Keratinocyte (primary cell): ENCODE data around the gene KCNMA1. TPM values are rescaled to one million over a fixed set of nuclear protein-coding genes. Genes with fewer than 3 reads are reported as not detected.

Experiments used
- DNase-seq: peaks from one replicate; pipeline ENCODE4 v3.0.0-alpha.2; 2011; ENCODE audit warnings: low read depth, missing footprints, low spot score
- FAIRE-seq: peaks from 2 replicates; lab custom pipeline; 2011; peaks lifted over from hg19 to GRCh38; lab: Jason Lieb, UNC
- H2AFZ ChIP-seq: 2 replicates; pipeline ENCODE4 v1.6.0; 2012; ENCODE audit warnings: low read length, control low read depth, inconsistent platforms; ENCODE audit not compliant: control insufficient read depth
- H3K27ac ChIP-seq: 2 replicates; pipeline ENCODE4 v1.5.1; 2011; ENCODE audit warnings: low read length; ENCODE audit not compliant: control insufficient read depth, insufficient read depth
- H3K27me3 ChIP-seq: 3 replicates; pipeline ENCODE4 v1.6.0; 2011; ENCODE audit warnings: low read length; ENCODE audit not compliant: control insufficient read depth, insufficient read depth; ENCODE audit errors: extremely low read depth
- H3K36me3 ChIP-seq, 2 experiments: 2 replicates in 1 of 2; 3 replicates in 1 of 2; pipeline ENCODE4 v1.5.1; 2011; ENCODE audit warnings: low read length in 2 of 2, mild to moderate bottlenecking in 1 of 2; ENCODE audit not compliant: control insufficient read depth in 2 of 2, insufficient read depth in 2 of 2; ENCODE audit errors: extremely low read depth in 1 of 2
- H3K4me1 ChIP-seq: 3 replicates; pipeline ENCODE4 v1.5.1; 2011; ENCODE audit warnings: low read length; ENCODE audit not compliant: control insufficient read depth, insufficient read depth; ENCODE audit errors: extremely low read depth
- H3K4me2 ChIP-seq: 3 replicates; pipeline ENCODE4 v1.6.0; 2011; ENCODE audit warnings: low read depth, low read length; ENCODE audit not compliant: control insufficient read depth, insufficient read depth; ENCODE audit errors: extremely low read depth
- H3K4me3 ChIP-seq, 3 experiments: fragments of 200-600 bp in 1 of 3; sonication (generic) in 1 of 3; 2 replicates in 2 of 3; 3 replicates in 1 of 3; pipeline ENCODE4 v1.5.1; 2011 to 2016; ENCODE audit warnings: low read length in 3 of 3, mild to moderate bottlenecking in 3 of 3, control low read depth in 2 of 3, inconsistent platforms in 1 of 3, low read depth in 1 of 3, mixed read lengths in 1 of 3, mixed run types in 1 of 3, moderate library complexity in 1 of 3; ENCODE audit not compliant: control insufficient read depth in 2 of 3, insufficient read depth in 2 of 3; ENCODE audit errors: extremely low read depth in 1 of 3
- H3K79me2 ChIP-seq: 2 replicates; pipeline ENCODE4 v1.6.0; 2012; ENCODE audit warnings: low read length; ENCODE audit not compliant: control insufficient read depth, insufficient read depth
- H3K9ac ChIP-seq: 3 replicates; pipeline ENCODE4 v1.6.0; 2011; ENCODE audit warnings: low read length; ENCODE audit not compliant: control insufficient read depth, insufficient read depth; ENCODE audit errors: extremely low read depth
- H3K9me1 ChIP-seq: 3 replicates; pipeline ENCODE4 v1.6.0; 2011; ENCODE audit warnings: low read length; ENCODE audit not compliant: control insufficient read depth, insufficient read depth; ENCODE audit errors: extremely low read depth
- H3K9me3 ChIP-seq: 2 replicates; pipeline ENCODE4 v1.5.1; 2012; ENCODE audit warnings: low read depth, low read length; ENCODE audit not compliant: control insufficient read depth
- H4K20me1 ChIP-seq: 3 replicates; pipeline ENCODE4 v1.6.0; 2011; ENCODE audit warnings: low read length; ENCODE audit not compliant: control insufficient read depth, insufficient read depth; ENCODE audit errors: extremely low read depth
- CTCF ChIP-seq, 3 experiments: IDR thresholded peaks in 1 of 3; conservative IDR thresholded peaks in 1 of 3; optimal IDR thresholded peaks in 1 of 3; 2 replicates in 2 of 3; 3 replicates in 1 of 3; pipeline versions ENCODE3 to v1.5.1; 2011; ENCODE audit warnings: low read length in 3 of 3, mild to moderate bottlenecking in 3 of 3, moderate library complexity in 2 of 3, control low read depth in 1 of 3, inconsistent platforms in 1 of 3; ENCODE audit not compliant: insufficient read depth in 2 of 3; ENCODE audit errors: extremely low read depth in 1 of 3
- EZH2 ChIP-seq: IDR thresholded peaks from one replicate; pipeline ENCODE4 v1.6.1; 2012; ENCODE audit warnings: inconsistent platforms, mild to moderate bottlenecking, low read length, moderate library complexity
- dilution Hi-C: fragments of 300-500 bp; cut with MboI; formaldehyde crosslinking; loops from one replicate; pipeline ENCODE4 v1.7.0; 2020; ENCODE audit warnings: low sequenced_read_pairs; ENCODE audit not compliant: extremely low pct_ligation_motif_present
- polyA plus RNA-seq, 5 experiments: library from polyadenylated mRNA; depleted of rRNA in 3 of 5; stranded (reverse) in 3 of 5; stranded (forward) in 1 of 5; unstranded in 1 of 5; fragments of >200 nt; gene quantifications; 1 replicate in 1 of 5; 2 replicates in 3 of 5; 3 replicates in 1 of 5; pipeline versions ENCODE4 v1.2.1 to v1.2.3, GENCODE V29; 2011 to 2012; ENCODE audit warnings: missing spikeins in 2 of 5, low read depth in 1 of 5, low replicate concordance in 1 of 5

Gene KCNMA1
- polyA plus RNA-seq, 1 donor (not counting 4 experiments of a cell fraction or from before 2014, with no cell fraction given) = 6.3 TPM

- no peaks in the 10 kb centered on the region for H3K79me2 ChIP-seq
- H3K9me3 ChIP-seq = no peaks in the 10 kb centered on the region
- DNase-seq (no peak), FAIRE-seq (no peak)
- no peaks in the 10 kb centered on the region for H3K27me3 ChIP-seq
- no peak overlapping the region for H3K4me3 ChIP-seq
- H3K4me2 ChIP-seq = no peak overlapping the region
- no peak overlapping the region for H3K27ac ChIP-seq
- H4K20me1 ChIP-seq = no peaks in the 10 kb centered on the region
- H2AFZ ChIP-seq = no peak overlapping the region
- no peak for TF ChIP-seq EZH2
- TF ChIP-seq CTCF (optimal IDR thresholded peaks at IDR 0.05 in 1 of 3, IDR thresholded peaks at IDR 0.05 in 1 of 3, conservative IDR thresholded peaks at IDR 0.05 in 1 of 3; ENCODE audit: extremely low read depth in 1 of 3, insufficient read depth in 2 of 3, low read length in 3 of 3) = no peak
- dilution Hi-C loops = no loop called here
- H3K4me1 ChIP-seq = no peaks in the 10 kb centered on the region
- no peak overlapping the region for H3K9ac ChIP-seq
- no peaks in the 10 kb centered on the region for H3K9me1 ChIP-seq
- no peaks in the 10 kb centered on the region for H3K36me3 ChIP-seq
These were observed 449.1 kb downstream of the KCNMA1 start for GRCh38 chr10:77188521-77188920.

GRCh38 chr10:77188000-77188395 is 449.6 kb downstream of the KCNMA1 start:
- dilution Hi-C loops = no loop called here
- no peaks in the 10 kb centered on the region for H4K20me1 ChIP-seq
- no peaks in the 10 kb centered on the region for H3K36me3 ChIP-seq
- no peaks in the 10 kb centered on the region for H3K4me1 ChIP-seq
- FAIRE-seq (no peak), DNase-seq (no peak)
- no peak overlapping the region for H2AFZ ChIP-seq
- no peak overlapping the region for H3K4me3 ChIP-seq
- no peaks in the 10 kb centered on the region for H3K9me3 ChIP-seq
- H3K79me2 ChIP-seq = no peaks in the 10 kb centered on the region
- no peak for TF ChIP-seq CTCF (optimal IDR thresholded peaks at IDR 0.05 in 1 of 3, IDR thresholded peaks at IDR 0.05 in 1 of 3, conservative IDR thresholded peaks at IDR 0.05 in 1 of 3; ENCODE audit: extremely low read depth in 1 of 3, insufficient read depth in 2 of 3, low read length in 3 of 3)
- TF ChIP-seq EZH2 = no peak
- no peak overlapping the region for H3K9ac ChIP-seq
- no peak overlapping the region for H3K27ac ChIP-seq
- H3K9me1 ChIP-seq = no peaks in the 10 kb centered on the region
- no peaks in the 10 kb centered on the region for H3K27me3 ChIP-seq
- H3K4me2 ChIP-seq = no peak overlapping the region
